Effector memory CD4-positive, alpha-beta T cell (primary cell): ENCODE results near the gene RS1.

Source experiments
- DNase-seq, 3 donors: peaks; one replicate each; pipeline ENCODE4 v3.0.0-alpha.2; 2020
- H3K27ac ChIP-seq: 2 replicates; pipeline ENCODE4 v1.7.0; 2013; ENCODE audit warnings: mild to moderate bottlenecking, low read length, moderate library complexity; ENCODE audit not compliant: insufficient read depth, poor library complexity, severe bottlenecking
- H3K27me3 ChIP-seq: replicated peaks from 2 replicates; pipeline ENCODE4 v1.7.0; 2013; ENCODE audit warnings: mild to moderate bottlenecking, low read length; ENCODE audit not compliant: insufficient read depth, control insufficient read depth, poor library complexity, severe bottlenecking
- H3K36me3 ChIP-seq: 2 replicates; pipeline ENCODE4 v1.7.0; 2013; ENCODE audit warnings: mild to moderate bottlenecking, low read length, moderate library complexity; ENCODE audit not compliant: control insufficient read depth, insufficient read depth
- H3K4me1 ChIP-seq: 2 replicates; pipeline ENCODE4 v1.7.0; 2013; ENCODE audit warnings: low read length, mild to moderate bottlenecking; ENCODE audit not compliant: control insufficient read depth, insufficient read depth, poor library complexity, severe bottlenecking
- H3K4me3 ChIP-seq: 2 replicates; pipeline ENCODE4 v1.7.0; 2013; ENCODE audit warnings: low read length, low read depth, mild to moderate bottlenecking; ENCODE audit not compliant: insufficient read depth, poor library complexity, severe bottlenecking
- H3K9me3 ChIP-seq: 2 replicates; pipeline ENCODE4 v1.7.0; 2013; ENCODE audit warnings: mild to moderate bottlenecking, low read length, moderate library complexity; ENCODE audit not compliant: control insufficient read depth
- total RNA-seq, 3 donors: gene quantifications; one replicate each; lab custom pipeline; 2026; lab: John Stamatoyannopoulos, UW

RS1 gene
- 0 reads per million in 3 donors for total RNA-seq

DNA sequence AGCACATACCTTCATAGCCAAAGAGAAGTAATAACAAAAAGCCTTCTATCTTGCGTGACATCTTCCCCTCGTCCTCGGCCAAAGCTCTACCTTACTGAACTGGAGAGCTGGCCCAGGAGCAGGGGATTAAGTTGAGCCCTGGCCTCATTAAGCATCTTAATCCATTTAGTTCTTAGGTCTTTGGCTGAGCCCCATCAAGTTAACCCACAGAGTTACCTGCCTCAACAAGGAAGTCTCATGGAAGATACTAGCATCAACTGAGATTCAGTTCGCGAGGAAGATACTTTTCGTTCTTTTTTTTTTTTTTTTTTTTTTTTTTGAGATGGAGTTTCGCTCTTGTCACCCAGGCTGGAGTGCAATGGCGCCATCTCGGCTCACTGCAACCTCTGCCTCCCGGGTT lies at the start of gene RS1:
TSS of gene RS1 (minus strand) at position 101 of the 400 bp plus-strand sequence. CDS start at position 61, 40 bp downstream.
- Histone ChIP-seq H3K27ac (no peak within 1 kb of the TSS), H3K4me3 (no peak within 1 kb of the TSS), H3K36me3 (no peaks in the 10 kb centered on the region), H3K27me3 (no peaks in the 10 kb centered on the region), H3K9me3 (no peaks in the 10 kb centered on the region), H3K4me1 (no peaks in the 10 kb centered on the region)
- no peak for DNase-seq

DNA sequence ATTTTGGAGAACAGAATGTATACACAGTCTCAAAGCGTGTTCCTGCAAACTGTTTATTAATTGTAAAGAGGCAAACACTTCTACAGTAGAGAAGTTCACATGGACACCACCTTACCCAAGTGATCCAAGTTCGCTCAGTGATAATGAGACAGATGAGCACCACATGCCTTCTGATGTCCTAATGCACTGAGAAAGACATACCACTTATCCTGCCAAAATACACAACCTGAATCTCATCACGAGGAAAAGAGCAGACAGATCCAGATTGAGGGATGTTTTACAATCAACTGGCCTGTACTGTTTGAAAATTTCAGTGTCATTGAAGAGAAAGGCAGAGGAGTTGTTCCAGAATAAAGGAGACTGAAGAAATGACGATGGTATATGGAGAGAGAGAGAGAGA lies 47.9 kb upstream of the RS1 start:
- no peak overlapping the region for H3K4me3 ChIP-seq
- no peak for DNase-seq
- H3K9me3 ChIP-seq = no peaks in the 10 kb centered on the region

DNA sequence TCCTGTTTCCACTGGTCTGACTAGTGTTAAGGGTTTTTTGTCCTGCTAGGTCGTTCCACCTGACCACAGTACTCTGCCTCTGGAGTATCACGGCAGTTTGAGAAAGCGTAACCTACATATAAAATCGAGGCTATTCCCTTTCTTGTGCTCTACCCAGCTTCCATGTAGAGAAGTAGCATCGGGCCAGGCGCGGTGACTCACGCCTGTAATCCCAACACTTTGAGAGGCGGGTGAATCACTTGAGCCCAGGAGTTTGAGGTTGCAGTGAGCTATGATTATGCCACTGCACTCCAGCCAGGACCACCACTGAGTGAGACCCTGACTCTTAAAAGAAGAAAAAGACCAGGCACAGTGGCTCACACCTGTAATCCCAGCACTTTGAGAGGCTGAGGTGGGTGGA lies 43.0 kb upstream of the RS1 start:
- Histone ChIP-seq H3K27me3 (no peaks in the 10 kb centered on the region), H3K4me3 (no peak overlapping the region), H3K36me3 (no peaks in the 10 kb centered on the region), H3K9me3 (no peaks in the 10 kb centered on the region), H3K27ac (no peak overlapping the region), H3K4me1 (no peaks in the 10 kb centered on the region)
- no peak for DNase-seq

More for the DNA sequence above, 47.9 kb upstream of the RS1 start:
- Histone ChIP-seq H3K27ac (no peak overlapping the region), H3K36me3 (no peaks in the 10 kb centered on the region), H3K27me3 (no peaks in the 10 kb centered on the region), H3K4me1 (no peaks in the 10 kb centered on the region)

DNA sequence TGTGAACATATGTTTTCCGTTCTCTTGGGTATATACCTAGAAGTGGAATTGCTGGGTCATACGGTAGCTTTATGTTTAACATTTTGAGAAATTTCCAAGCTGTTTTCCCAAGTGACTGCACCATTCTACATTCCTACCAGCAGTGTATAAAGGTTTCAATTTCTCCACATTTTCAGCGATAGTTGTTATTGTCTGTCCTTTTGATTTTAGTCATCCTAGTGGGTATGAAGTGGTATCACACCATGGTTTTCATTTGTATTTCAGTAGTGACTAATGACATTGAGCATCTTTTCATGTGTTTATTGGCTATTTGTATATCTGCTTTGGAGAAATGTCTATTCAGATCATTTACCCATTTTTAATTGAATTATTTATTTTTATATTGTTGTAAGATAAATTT lies 37.9 kb upstream of the RS1 start:
- H3K27ac ChIP-seq = no peak overlapping the region
- H3K4me3 ChIP-seq = no peak overlapping the region
- H3K9me3 ChIP-seq = no peaks in the 10 kb centered on the region
- no peak for DNase-seq
- no peaks in the 10 kb centered on the region for H3K4me1 ChIP-seq
- H3K27me3 ChIP-seq = no peaks in the 10 kb centered on the region
- no peaks in the 10 kb centered on the region for H3K36me3 ChIP-seq

DNA sequence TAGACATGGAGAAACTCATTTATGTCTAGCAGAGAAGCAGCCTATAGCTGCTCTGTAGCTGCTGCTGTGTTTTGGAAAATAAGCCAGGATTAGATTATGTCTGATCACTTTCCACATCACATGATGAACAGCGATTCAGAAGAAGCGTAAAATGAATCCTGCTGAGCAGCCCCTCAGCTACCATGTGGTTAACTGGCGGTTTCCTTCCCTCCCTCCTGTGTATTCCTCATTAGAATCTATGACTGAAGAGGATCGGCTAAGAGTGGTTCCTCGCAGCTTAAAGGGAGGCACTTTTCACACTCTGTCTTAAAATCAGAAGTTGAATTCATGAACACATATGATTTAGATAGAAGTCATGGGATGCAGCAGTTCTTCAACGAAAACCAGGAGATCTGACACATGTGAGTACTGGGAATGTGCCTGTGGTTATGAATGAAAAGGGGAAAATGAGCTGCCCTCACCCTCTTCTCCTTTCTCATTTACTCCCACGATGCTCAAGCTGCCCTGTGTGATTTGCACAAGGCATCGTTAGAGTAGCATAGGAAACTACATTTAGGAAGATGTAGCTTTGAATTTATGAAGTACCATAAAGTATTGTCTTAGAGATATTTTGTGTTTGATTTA lies 35.6 kb upstream of the RS1 start, which contains the start of gene PPEF1:
TSS of gene PPEF1 (plus strand) at position 220 of the 624 bp plus-strand sequence. CDS start at position 356, 136 bp downstream.
- no peaks in the 10 kb centered on the region for H3K9me3 ChIP-seq
- no peak for DNase-seq
- no peaks in the 10 kb centered on the region for H3K4me1 ChIP-seq
- no peak within 1 kb of the TSS for H3K27ac ChIP-seq
- H3K27me3 ChIP-seq = no peaks in the 10 kb centered on the region
- no peak within 1 kb of the TSS for H3K4me3 ChIP-seq
- no peaks in the 10 kb centered on the region for H3K36me3 ChIP-seq

DNA sequence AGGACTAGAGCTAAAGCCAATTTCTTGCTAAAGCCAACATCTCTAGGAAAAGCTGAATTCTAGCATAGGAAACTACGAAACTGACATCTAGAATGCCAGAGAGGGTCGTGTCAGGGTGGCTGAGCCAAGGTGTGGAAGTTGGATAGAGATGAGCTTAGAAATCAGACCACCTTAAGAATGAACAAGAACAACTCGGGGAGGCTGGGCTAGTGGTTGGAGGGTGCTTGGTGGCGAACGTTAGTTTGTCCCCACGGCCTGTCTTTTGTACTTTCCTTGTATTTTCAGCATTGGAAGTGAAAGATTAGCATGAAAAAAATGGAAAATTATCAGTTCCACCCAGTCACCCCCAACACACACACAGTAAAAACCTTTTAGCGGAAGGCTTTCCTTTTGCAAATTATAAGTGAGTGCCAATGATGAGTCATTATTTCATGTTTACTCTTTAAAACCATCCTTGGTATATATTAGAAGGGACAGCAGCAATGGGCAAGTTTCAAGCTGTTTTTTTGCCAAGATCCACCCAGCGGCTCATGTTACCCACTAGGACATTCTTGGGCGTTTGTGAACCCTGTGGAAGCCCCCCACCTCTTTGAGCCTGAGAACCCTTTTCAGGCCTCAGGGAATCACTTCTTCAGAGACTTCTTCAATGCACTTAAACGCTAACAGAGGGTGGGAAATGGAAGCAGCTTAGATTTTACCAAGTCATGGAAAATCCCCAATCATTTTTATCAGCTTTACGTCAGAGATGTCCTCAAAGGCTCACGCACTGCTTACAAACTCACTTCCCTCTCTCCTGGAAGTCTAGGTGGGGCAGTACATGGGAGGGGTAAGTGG lies 30.7 kb upstream of the RS1 start:
- no peaks in the 10 kb centered on the region for H3K4me1 ChIP-seq
- H3K9me3 ChIP-seq = no peaks in the 10 kb centered on the region
- no peak overlapping the region for H3K4me3 ChIP-seq
- DNase-seq = no peak
- no peaks in the 10 kb centered on the region for H3K27me3 ChIP-seq
- no peak overlapping the region for H3K27ac ChIP-seq
- H3K36me3 ChIP-seq = no peaks in the 10 kb centered on the region

DNA sequence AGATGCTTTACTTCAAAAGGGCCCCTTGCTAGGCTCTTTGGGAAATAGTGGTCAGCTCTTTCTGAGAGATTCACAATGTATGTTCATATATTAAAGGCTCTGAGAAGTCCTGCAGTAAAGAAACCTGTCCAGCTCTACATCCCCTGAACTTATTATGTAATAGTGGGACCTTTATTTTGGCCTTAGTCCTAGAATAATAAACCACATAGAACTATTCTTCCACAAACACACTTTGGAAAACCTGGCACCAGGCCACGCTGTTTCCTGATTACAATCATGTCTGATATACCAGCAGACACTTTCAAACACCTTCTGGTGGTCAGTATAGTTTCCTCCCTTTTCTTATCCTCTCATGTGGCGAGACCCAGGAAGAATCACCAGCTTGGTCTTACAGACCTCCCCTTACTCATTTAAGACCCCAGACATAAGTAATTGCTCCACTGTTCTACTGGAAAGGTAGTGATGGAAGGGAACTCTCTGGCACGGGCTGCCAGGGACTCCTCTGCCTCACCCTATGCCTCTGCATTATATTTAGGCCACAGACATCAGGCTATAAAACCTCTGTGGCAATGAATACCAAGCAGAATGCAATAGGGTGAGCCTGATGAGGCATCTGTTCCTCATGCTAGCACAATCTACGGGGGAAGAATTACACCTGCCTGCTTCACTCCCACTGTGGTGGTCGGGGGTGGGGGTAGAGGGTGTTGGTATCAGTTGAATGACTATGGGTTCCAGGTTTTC lies 29.9 kb upstream of the RS1 start:
- no peak for DNase-seq
- H3K4me3 ChIP-seq = no peak overlapping the region
- no peaks in the 10 kb centered on the region for H3K9me3 ChIP-seq
- H3K27me3 ChIP-seq = no peaks in the 10 kb centered on the region
- no peaks in the 10 kb centered on the region for H3K4me1 ChIP-seq
- H3K27ac ChIP-seq = no peak overlapping the region
- H3K36me3 ChIP-seq = no peaks in the 10 kb centered on the region

DNA sequence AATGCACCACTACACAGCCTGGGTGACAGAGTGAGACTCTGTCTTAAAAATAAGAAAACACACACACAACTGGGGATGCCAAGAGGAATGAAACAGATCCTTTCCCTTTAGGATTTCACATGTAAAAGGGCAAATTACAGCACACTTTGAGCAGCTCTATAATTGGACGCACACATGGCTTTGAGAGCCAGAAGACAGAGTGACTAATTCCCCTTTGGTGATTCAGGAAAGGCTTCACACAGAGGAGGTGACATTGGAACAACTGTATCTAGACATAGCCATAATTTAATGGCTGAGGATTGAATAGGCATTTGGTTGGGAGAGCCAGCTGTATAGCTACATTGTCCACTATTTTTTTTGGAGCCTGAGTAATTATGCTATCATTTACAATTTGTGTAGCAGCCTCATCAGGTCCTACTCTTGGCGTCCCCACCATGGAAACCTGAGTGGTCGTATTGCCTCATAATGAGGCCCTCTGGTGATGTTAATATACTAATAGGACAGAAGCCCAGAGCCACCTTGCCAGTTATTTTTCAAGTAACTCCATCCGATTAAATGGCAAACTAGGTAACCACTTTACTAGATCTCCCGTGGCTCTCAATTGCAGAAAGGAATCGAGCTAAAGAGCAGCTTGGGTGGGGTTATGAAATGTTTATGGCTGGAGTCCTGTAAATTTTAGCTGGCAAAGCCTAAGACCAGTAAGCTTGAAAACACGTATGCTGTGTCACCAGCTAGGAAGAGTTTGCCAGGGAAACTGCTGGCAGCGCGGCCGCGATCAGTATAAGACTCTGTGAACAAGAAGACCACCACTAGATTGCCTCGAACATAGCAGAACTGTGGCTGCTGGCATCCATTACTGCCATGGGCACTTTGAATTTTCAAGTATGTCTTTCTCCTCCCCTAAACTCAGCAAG lies 27.1 kb upstream of the RS1 start:
- no peaks in the 10 kb centered on the region for H3K4me1 ChIP-seq
- no peaks in the 10 kb centered on the region for H3K36me3 ChIP-seq
- no peak overlapping the region for H3K4me3 ChIP-seq
- H3K9me3 ChIP-seq = no peaks in the 10 kb centered on the region
- DNase-seq = no peak
- no peak overlapping the region for H3K27ac ChIP-seq
- no peaks in the 10 kb centered on the region for H3K27me3 ChIP-seq

DNA sequence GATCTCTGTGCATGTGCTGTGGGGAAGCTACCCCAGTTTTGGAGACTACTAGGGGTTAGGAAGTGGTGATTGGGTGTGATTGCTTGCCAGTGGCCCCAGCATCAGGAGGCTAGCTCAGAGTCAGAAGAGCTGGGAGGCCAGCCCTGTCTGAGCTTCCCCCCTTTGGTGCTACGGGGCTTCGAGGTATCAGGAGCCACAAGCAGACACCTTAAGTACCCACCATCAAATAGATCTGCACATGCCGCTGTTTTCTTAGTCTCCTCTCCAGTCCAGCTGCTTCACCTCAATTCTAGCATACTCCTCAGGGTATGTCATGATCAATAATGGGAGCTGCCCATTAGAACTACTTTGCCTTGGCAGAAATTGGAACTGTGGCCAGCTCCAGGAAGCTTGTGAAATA lies 24.7 kb upstream of the RS1 start:
- H3K9me3 ChIP-seq = no peaks in the 10 kb centered on the region
- DNase-seq = no peak
- H3K4me3 ChIP-seq = no peak overlapping the region
- H3K27ac ChIP-seq = no peak overlapping the region
- H3K36me3 ChIP-seq = no peaks in the 10 kb centered on the region
- no peaks in the 10 kb centered on the region for H3K27me3 ChIP-seq
- no peaks in the 10 kb centered on the region for H3K4me1 ChIP-seq
